Measurements from ENCODE around the gene PCDHA11.
"Not testable (repeated sequence)": the region's sequence is repeated elsewhere in the genome, so short reads cannot be mapped to it uniquely, and the experiment has no call there.

PCDHA11 gene

GRCh38 chr5:140827704-140828361 is 40.9 kb upstream of the PCDHA11 start, which contains the start of gene PCDHA6:
TSS of gene PCDHA6 (plus strand) at chr5:140827960. CDS start at chr5:140828092, 132 bp downstream.
- TF ChIP-seq CTCF (IDR thresholded peaks at IDR 0.05; ENCODE audit: control extremely low read depth, extremely low read depth, low read depth, missing control alignments): no peak
- POLR2A ChIA-PET: no interaction called here
- CTCF ChIA-PET: interaction anchor here (1.2 kb wide), 1 partner anchor 11 kb away, joined by 4 read pairs; no protein-coding TSS in a partner anchor
- DNase-seq (ENCODE audit: extremely low spot score): no peak

- no peak for TF ChIP-seq CTCF (IDR thresholded peaks at IDR 0.05; ENCODE audit: control extremely low read depth, extremely low read depth, low read depth, missing control alignments)
- DNase-seq (ENCODE audit: extremely low spot score): no peak
- ChIA-PET CTCF (no interaction called here), POLR2A (no interaction called here)
These were observed 40.4 kb upstream of the PCDHA11 start for GRCh38 chr5:140828362-140828737.

- DNase-seq (ENCODE audit: extremely low spot score); CTCF ChIA-PET; POLR2A ChIA-PET: not testable (repeated sequence)
These were observed 39.0 kb upstream of the PCDHA11 start for GRCh38 chr5:140829511-140830501.

- no peak for TF ChIP-seq CTCF (IDR thresholded peaks at IDR 0.05; ENCODE audit: control extremely low read depth, extremely low read depth, low read depth, missing control alignments)
- no peak for DNase-seq (ENCODE audit: extremely low spot score)
- CTCF ChIA-PET: no interaction called here
- POLR2A ChIA-PET: no interaction called here
These were observed 34.8 kb upstream of the PCDHA11 start, which contains the start of gene PCDHA7 for GRCh38 chr5:140833993-140834392. TSS of gene PCDHA7 (plus strand) at chr5:140834269. CDS start at chr5:140834384, 115 bp downstream.

GRCh38 chr5:140834439-140835008 is 34.2 kb upstream of the PCDHA11 start:
- CTCF ChIA-PET; DNase-seq (ENCODE audit: extremely low spot score); POLR2A ChIA-PET: not testable (repeated sequence)

- POLR2A ChIA-PET: no interaction called here
- DNase-seq (ENCODE audit: extremely low spot score): no peak
- CTCF ChIA-PET: no interaction called here
- no peak for TF ChIP-seq CTCF (IDR thresholded peaks at IDR 0.05; ENCODE audit: control extremely low read depth, extremely low read depth, low read depth, missing control alignments)
These were observed 32.9 kb upstream of the PCDHA11 start for GRCh38 chr5:140835622-140836510.

All from GM10248 (cell line).